Right lobe of liver (tissue), 4 donors: ENCODE results near the gene NTN4.
"Not testable (repeated sequence)": the region's sequence is repeated elsewhere in the genome, so short reads cannot be mapped to it uniquely, and the experiment has no call there.

Source experiments
- CTCF ChIP-seq, 4 donors: fragments of 200-600 bp in 3 of 4; fragments of 450-650 bp in 1 of 4; IDR thresholded peaks; one replicate each; pipeline versions ENCODE4 v1.5.1 to v1.8.0; 2016 to 2022; ENCODE audit warnings: antibody characterized with exemption in 4 of 4, mild to moderate bottlenecking in 2 of 4
- POLR2A ChIP-seq: fragments of 450-650 bp; IDR thresholded peaks from one replicate; pipeline ENCODE4 v1.6.1; 2017; ENCODE audit warnings: antibody characterized with exemption, mild to moderate bottlenecking
- donor health status: DM: no; HTN: no; CAD: no.
- donor health status: DM: no; HTN: no; CAD: no.
- donor health status: DM: no; HTN: yes; CAD: no.

GRCh38 chr12:95677782-95678181, 112.8 kb downstream of the NTN4 start:
- not testable (repeated sequence) for TF ChIP-seq POLR2A; CTCF (IDR thresholded peaks at IDR 0.05)
